Karpas-422 (cell line): Measurements from ENCODE around the gene FBLN1. TPM values are rescaled to one million over a fixed set of nuclear protein-coding genes. Genes with fewer than 3 reads are reported as not detected.

ENCODE experiments used
- DNase-seq: peaks from one replicate; pipeline ENCODE4 v3.0.0-alpha.2; 2015
- H2AFZ ChIP-seq: fragments of 200-600 bp; sonication (generic); 2 replicates; pipeline ENCODE4 v1.6.1; 2014; ENCODE audit warnings: antibody characterized with exemption, low read length, mixed read lengths
- H3K27ac ChIP-seq: fragments of 200-600 bp; sonication (generic); 2 replicates; pipeline ENCODE4 v1.5.1; 2014; ENCODE audit warnings: mild to moderate bottlenecking, low read length, moderate library complexity
- H3K27me3 ChIP-seq: fragments of 200-600 bp; sonication (generic); 2 replicates; pipeline ENCODE4 v1.6.1; 2014; ENCODE audit warnings: low read length, mixed read lengths
- H3K36me3 ChIP-seq: fragments of 200-600 bp; sonication (generic); 2 replicates; pipeline ENCODE4 v1.6.1; 2014; ENCODE audit warnings: low read length, mixed read lengths; ENCODE audit not compliant: insufficient read depth
- H3K4me1 ChIP-seq: fragments of 200-600 bp; sonication (generic); 2 replicates; pipeline ENCODE4 v1.6.1; 2014; ENCODE audit warnings: mild to moderate bottlenecking, low read length, mixed read lengths
- H3K4me2 ChIP-seq: fragments of 200-600 bp; sonication (generic); 2 replicates; pipeline ENCODE4 v1.6.1; 2014; ENCODE audit warnings: low read length, low read depth, mild to moderate bottlenecking; ENCODE audit not compliant: poor library complexity, severe bottlenecking
- H3K4me3 ChIP-seq: fragments of 200-600 bp; sonication (generic); 2 replicates; pipeline ENCODE4 v1.5.1; 2014; ENCODE audit warnings: mild to moderate bottlenecking, antibody characterized with exemption, low read length, mixed read lengths
- H3K79me2 ChIP-seq: fragments of 200-600 bp; sonication (generic); 2 replicates; pipeline ENCODE4 v1.6.1; 2014; ENCODE audit warnings: mild to moderate bottlenecking, low read length, mixed read lengths
- H3K9ac ChIP-seq: fragments of 200-600 bp; sonication (generic); 2 replicates; pipeline ENCODE4 v1.6.0; 2014; ENCODE audit warnings: low read length
- H3K9me2 ChIP-seq: fragments of 200-600 bp; sonication (generic), shearing (Covaris generic); replicated peaks from 2 replicates; pipeline ENCODE4 v1.6.0; 2014; ENCODE audit warnings: mild to moderate bottlenecking, low read length, moderate library complexity; ENCODE audit not compliant: insufficient read depth
- H3K9me3 ChIP-seq: fragments of 300-700, 200-600 bp; sonication (generic); 2 replicates; pipeline ENCODE4 v1.6.1; 2014; ENCODE audit warnings: low read length, mixed read lengths
- H4K20me1 ChIP-seq: fragments of 200-600 bp; sonication (generic); 2 replicates; pipeline ENCODE4 v1.6.1; 2014; ENCODE audit warnings: mild to moderate bottlenecking, antibody characterized with exemption, low read length, low read depth; ENCODE audit not compliant: insufficient read depth
- total RNA-seq: library from RNA; depleted of rRNA; stranded (reverse); fragments of >200 nt; shearing (Covaris generic); gene quantifications from 2 replicates; pipeline ENCODE4 v1.2.3, GENCODE V29; 2014; ENCODE audit warnings: low replicate concordance

The FBLN1 gene
- total RNA-seq, 1 experiment from 2014 or later: not detected

DNA sequence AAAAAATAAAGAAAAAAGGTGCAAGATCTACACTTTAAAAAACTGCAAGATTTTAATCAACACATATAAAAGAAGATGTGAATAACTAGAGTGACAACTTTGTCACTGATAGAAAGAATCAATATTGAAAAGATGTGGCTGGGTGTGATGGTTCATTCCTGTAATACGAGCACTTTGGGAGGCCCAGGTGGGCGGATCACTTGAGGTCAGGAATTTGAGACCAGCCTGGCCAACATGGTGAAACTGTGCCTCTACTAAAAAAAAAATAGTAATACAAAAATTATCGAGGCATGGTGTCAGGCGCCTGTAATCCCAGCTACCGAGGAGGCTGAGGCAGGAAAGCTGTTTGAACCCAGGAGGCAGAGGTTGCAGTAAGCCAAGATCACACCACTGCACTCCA, 21.0 kb upstream of the FBLN1 start:
- Histone ChIP-seq H3K4me2 (no peak overlapping the region), H3K79me2 (no peaks in the 10 kb centered on the region), H3K9me3 (peaks cover 3% of the 10 kb centered on the region), H3K36me3 (no peaks in the 10 kb centered on the region), H2AFZ (no peak overlapping the region), H3K4me3 (no peak overlapping the region), H3K9ac (no peak overlapping the region), H4K20me1 (no peaks in the 10 kb centered on the region), H3K27me3 (no peaks in the 10 kb centered on the region), H3K27ac (no peak overlapping the region), H3K9me2 (no peaks in the 10 kb centered on the region), H3K4me1 (no peaks in the 10 kb centered on the region)
- no peak for DNase-seq

DNA sequence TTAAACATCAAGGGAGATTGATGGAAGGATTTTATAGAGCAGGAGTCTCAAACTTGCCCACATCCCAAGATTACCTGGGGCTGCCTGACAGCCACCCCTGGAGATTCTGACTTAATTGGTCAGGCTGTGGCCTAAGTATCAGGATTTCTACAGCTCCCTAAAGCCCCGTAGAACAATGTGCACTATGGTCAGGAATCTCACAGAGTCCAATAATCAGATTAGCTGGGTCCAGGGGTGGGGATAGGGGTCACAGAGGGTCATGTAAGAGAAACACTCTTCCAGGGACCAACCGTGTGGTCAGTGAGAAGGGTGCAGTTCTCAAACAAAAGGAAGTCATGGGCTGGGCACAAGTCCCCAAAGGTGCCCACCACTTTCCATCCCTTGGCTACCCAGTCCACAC, 20.5 kb upstream of the FBLN1 start:
- Histone ChIP-seq H3K27ac (no peak overlapping the region), H3K36me3 (no peaks in the 10 kb centered on the region), H3K4me2 (no peak overlapping the region), H4K20me1 (no peaks in the 10 kb centered on the region), H3K79me2 (no peaks in the 10 kb centered on the region), H3K9me3 (peaks cover 3% of the 10 kb centered on the region), H2AFZ (no peak overlapping the region), H3K9me2 (no peaks in the 10 kb centered on the region), H3K4me1 (no peaks in the 10 kb centered on the region), H3K9ac (no peak overlapping the region), H3K27me3 (no peaks in the 10 kb centered on the region), H3K4me3 (no peak overlapping the region)
- no peak for DNase-seq

DNA sequence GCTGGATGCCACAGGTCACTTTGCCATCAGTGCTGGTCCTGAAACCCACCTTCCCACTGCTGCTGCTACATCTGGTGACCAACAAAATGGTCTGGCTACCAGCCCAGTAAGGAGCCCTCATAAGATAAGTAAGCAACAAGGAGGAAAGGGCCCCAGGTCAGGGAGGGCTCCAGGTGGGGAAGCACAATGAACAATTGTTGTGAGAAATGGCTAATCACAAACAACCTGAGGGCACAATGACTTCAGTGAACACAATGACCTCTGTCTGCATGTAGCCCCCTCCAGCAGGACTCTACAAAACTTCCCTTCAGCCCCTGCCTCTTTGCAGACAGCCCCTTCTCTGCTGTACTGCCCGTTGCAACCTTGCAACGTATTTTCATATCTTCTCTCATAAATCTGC, 19.4 kb upstream of the FBLN1 start:
- H3K27me3 ChIP-seq: no peaks in the 10 kb centered on the region
- H2AFZ ChIP-seq: no peak overlapping the region
- H3K9ac ChIP-seq: no peak overlapping the region
- no peaks in the 10 kb centered on the region for H4K20me1 ChIP-seq
- no peak for DNase-seq
- H3K79me2 ChIP-seq: no peaks in the 10 kb centered on the region
- H3K27ac ChIP-seq: no peak overlapping the region
- H3K9me2 ChIP-seq: no peaks in the 10 kb centered on the region
- no peak overlapping the region for H3K4me3 ChIP-seq
- H3K9me3 ChIP-seq: peaks cover 3% of the 10 kb centered on the region
- H3K4me1 ChIP-seq: no peaks in the 10 kb centered on the region
- no peak overlapping the region for H3K4me2 ChIP-seq
- H3K36me3 ChIP-seq: no peaks in the 10 kb centered on the region

DNA sequence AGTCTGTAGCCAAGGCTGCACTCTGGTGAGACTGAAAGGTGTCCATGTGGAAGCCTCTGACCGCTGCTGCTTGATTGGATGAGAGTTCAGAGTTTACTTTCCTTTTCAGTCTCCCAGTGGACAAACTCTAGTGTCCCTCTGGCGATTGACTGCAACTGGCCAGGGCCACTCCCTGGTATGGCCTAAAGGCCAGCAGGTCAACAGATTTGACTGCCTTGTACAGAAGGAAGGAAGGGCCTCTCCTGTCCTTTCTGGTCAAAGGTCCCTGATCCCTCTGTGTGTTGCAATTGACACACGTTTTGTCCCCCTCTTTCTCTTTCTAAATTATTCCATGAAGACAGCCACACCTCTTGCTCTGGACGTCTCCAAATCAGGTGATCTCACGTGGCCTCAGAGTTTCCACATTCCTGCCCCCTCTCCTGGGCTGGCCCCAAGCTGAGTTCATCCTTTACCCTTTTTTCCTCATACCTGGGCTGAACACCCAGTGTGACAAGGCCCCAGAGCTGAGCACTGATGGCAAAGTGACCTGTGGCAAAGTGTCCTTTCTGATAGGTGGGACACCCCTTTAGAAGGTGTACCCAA, 18.7 kb upstream of the FBLN1 start:
- Histone ChIP-seq H3K36me3 (no peaks in the 10 kb centered on the region), H2AFZ (no peak overlapping the region), H3K4me1 (no peaks in the 10 kb centered on the region), H3K9me2 (no peaks in the 10 kb centered on the region), H3K9me3 (peaks cover 3% of the 10 kb centered on the region), H3K27ac (no peak overlapping the region), H3K9ac (no peak overlapping the region), H3K4me3 (no peak overlapping the region), H3K27me3 (0 out of 2 replicates have a peak, but pooled peaks cover 3% of the 10 kb centered on the region), H3K4me2 (no peak overlapping the region), H3K79me2 (no peaks in the 10 kb centered on the region), H4K20me1 (no peaks in the 10 kb centered on the region)
- no peak for DNase-seq

DNA sequence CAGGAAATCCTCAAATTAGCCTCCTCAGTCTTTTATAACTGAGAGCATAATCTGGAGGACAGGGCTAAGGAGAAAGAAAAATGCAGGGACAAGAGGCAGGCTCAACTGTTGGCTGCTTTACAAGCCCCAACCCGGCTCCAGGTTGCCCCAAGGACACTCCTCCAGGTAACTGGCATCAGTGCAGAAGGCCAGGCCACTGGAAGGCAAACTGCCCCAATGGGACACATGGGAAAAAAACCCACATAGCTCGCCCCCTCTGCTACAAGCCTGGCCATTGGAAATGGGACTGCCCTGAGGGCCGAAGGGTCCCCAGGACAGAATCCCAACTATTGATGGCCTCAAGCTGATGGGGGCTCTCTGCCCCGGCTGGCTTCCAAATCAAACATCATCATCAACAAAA, 17.9 kb upstream of the FBLN1 start:
- Histone ChIP-seq H3K9me3 (peaks cover 3% of the 10 kb centered on the region), H3K27me3 (0 out of 2 replicates have a peak, but pooled peaks cover 3% of the 10 kb centered on the region), H4K20me1 (no peaks in the 10 kb centered on the region), H3K4me3 (no peak overlapping the region), H3K79me2 (no peaks in the 10 kb centered on the region), H3K27ac (no peak overlapping the region), H3K4me1 (no peaks in the 10 kb centered on the region), H3K4me2 (no peak overlapping the region), H3K36me3 (no peaks in the 10 kb centered on the region), H3K9ac (no peak overlapping the region), H3K9me2 (no peaks in the 10 kb centered on the region), H2AFZ (no peak overlapping the region)
- no peak for DNase-seq

DNA sequence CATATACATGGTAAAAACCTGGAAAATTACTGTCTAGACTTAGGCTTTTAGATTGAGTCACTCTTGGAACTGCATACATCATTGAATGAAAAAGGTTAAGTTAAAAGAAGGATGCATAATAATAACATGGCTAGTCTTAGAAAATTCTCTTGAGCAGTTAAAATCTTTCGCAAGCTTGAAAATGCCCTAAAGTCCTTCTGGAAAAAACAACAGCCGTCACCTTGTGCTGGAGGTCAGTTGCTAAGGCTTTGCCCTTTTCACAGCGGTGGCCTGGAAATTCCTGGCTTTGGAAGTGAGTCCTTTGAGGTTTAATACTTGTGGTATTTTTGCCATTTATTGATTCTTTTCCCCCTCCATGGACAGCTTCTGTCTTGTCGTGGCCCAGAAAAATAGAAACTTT, 17.4 kb upstream of the FBLN1 start:
- H3K79me2 ChIP-seq: no peaks in the 10 kb centered on the region
- H3K27me3 ChIP-seq: 0 out of 2 replicates have a peak, but pooled peaks cover 3% of the 10 kb centered on the region
- H3K36me3 ChIP-seq: no peaks in the 10 kb centered on the region
- H3K9me2 ChIP-seq: no peaks in the 10 kb centered on the region
- no peaks in the 10 kb centered on the region for H3K4me1 ChIP-seq
- no peaks in the 10 kb centered on the region for H4K20me1 ChIP-seq
- no peak overlapping the region for H3K4me3 ChIP-seq
- H3K27ac ChIP-seq: no peak overlapping the region
- DNase-seq: no peak
- H3K9me3 ChIP-seq: peaks cover 3% of the 10 kb centered on the region
- no peak overlapping the region for H3K4me2 ChIP-seq
- H2AFZ ChIP-seq: no peak overlapping the region
- H3K9ac ChIP-seq: no peak overlapping the region

DNA sequence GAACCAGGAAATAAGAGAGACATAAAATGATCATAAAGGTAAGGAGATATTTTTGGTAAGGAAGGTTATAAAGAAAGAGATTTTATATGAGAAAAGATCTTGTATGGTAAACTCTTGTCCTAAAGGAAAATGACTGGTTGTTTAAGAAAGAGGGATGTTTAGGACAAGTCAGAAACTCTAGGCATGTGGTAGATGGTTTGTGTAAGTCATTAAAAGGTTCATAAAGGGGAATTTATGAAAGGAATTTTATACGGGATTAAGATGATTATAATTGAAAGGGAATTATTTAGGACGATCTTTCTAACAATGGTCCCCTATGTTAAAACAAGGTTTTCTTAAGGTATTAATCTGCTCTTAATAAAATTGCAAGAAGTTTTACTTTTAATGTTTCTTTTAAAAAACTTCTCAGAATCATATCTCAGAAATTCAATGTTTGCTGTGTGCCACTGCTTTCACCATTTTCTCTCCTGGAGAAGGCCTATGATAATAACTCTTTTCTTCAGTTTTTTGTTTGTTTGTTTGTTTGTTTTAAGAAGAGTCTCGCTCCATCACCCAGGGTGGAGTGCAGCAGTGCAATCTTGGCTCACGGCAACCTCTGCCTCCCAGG, 13.8 kb upstream of the FBLN1 start:
- no peak overlapping the region for H3K9ac ChIP-seq
- no peaks in the 10 kb centered on the region for H4K20me1 ChIP-seq
- H3K9me3 ChIP-seq: no peaks in the 10 kb centered on the region
- no peak for DNase-seq
- H3K9me2 ChIP-seq: no peaks in the 10 kb centered on the region
- H3K4me3 ChIP-seq: no peak overlapping the region
- no peak overlapping the region for H3K27ac ChIP-seq
- 0 out of 2 replicates have a peak, but pooled peaks cover 3% of the 10 kb centered on the region for H3K27me3 ChIP-seq
- no peaks in the 10 kb centered on the region for H3K79me2 ChIP-seq
- H3K4me2 ChIP-seq: no peak overlapping the region
- H3K36me3 ChIP-seq: no peaks in the 10 kb centered on the region
- no peak overlapping the region for H2AFZ ChIP-seq
- H3K4me1 ChIP-seq: no peaks in the 10 kb centered on the region

DNA sequence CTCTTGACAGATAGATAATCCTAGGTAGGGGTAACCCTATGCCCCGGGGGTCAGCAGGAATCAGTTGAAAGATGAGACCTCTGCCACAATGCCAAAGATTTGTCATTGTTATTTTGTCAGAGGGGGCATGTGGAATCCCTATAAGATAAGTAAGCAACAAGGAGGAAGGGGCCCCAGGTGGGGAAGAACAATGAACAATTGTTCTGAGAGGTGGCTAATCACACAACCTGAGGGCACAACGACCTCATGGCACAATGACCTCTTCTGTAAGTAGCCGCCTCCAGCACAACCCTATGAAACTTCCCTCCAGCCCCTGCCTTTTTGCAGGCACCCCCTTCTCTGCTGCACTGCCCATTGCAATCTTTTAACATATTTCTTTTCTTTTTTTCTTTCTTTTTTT, 11.8 kb upstream of the FBLN1 start:
- Histone ChIP-seq H2AFZ (no peak overlapping the region), H3K36me3 (no peaks in the 10 kb centered on the region), H4K20me1 (no peaks in the 10 kb centered on the region), H3K4me3 (no peak overlapping the region), H3K4me1 (no peaks in the 10 kb centered on the region), H3K79me2 (no peaks in the 10 kb centered on the region), H3K9me2 (no peaks in the 10 kb centered on the region), H3K4me2 (no peak overlapping the region), H3K9ac (no peak overlapping the region), H3K9me3 (no peaks in the 10 kb centered on the region), H3K27ac (no peak overlapping the region), H3K27me3 (0 out of 2 replicates have a peak, but pooled peaks cover 3% of the 10 kb centered on the region)
- no peak for DNase-seq
